ENCODE data around the gene SPC24.
"Not testable (repeated sequence)": the region's sequence is repeated elsewhere in the genome, so short reads cannot be mapped to it uniquely, and the experiment has no call there.

The SPC24 gene

GRCh38 chr19:11105014-11105636 lies 50.5 kb downstream of the SPC24 start:
- Histone ChIP-seq H3K4me1 (ENCODE audit: control insufficient read depth, low read length) (no peaks in the 10 kb centered on the region), H3K36me3 (ENCODE audit: control insufficient read depth, low read length) (peaks cover 81% of the 10 kb centered on the region), H3K9me2 (replicated peaks; ENCODE audit: control insufficient read depth, low read length) (no peaks in the 10 kb centered on the region), H3K27me3 (ENCODE audit: control insufficient read depth, low read length) (no peaks in the 10 kb centered on the region), H4K20me1 (ENCODE audit: control insufficient read depth, insufficient read depth, low read depth, low read length) (peaks cover 10% of the 10 kb centered on the region), H3K27ac (ENCODE audit: low read depth, low read length) (no peak overlapping the region), H3K4me3 (ENCODE audit: low read length) (no peak overlapping the region), H3K9me3 (ENCODE audit: control insufficient read depth, insufficient read depth, low read length) (no peaks in the 10 kb centered on the region), H3K4me2 (ENCODE audit: low read length) (no peak overlapping the region), H3F3A (ENCODE audit: control insufficient read depth, insufficient read depth) (no peaks in the 10 kb centered on the region), H3K79me2 (ENCODE audit: control insufficient read depth, low read length) (peaks cover 26% of the 10 kb centered on the region)
- TF ChIP-seq EZH2phosphoT487 (IDR thresholded peaks at IDR 0.05; ENCODE audit: borderline replicate concordance, low read length) (no peak), CTCF (IDR thresholded peaks at IDR 0.05; ENCODE audit: low read depth, low read length, poor library complexity, severe bottlenecking) (no peak)

- Histone ChIP-seq H3K36me3 (ENCODE audit: control insufficient read depth, low read length) (peaks cover 81% of the 10 kb centered on the region), H3K79me2 (ENCODE audit: control insufficient read depth, low read length) (peaks cover 41% of the 10 kb centered on the region), H4K20me1 (ENCODE audit: control insufficient read depth, insufficient read depth, low read depth, low read length) (peaks cover 15% of the 10 kb centered on the region)
- H3K9me3 ChIP-seq (ENCODE audit: control insufficient read depth, insufficient read depth, low read length); H3K9me2 ChIP-seq (replicated peaks; ENCODE audit: control insufficient read depth, low read length); H3K4me3 ChIP-seq (ENCODE audit: low read length); H3K27ac ChIP-seq (ENCODE audit: low read depth, low read length); H3F3A ChIP-seq (ENCODE audit: control insufficient read depth, insufficient read depth); H3K4me1 ChIP-seq (ENCODE audit: control insufficient read depth, low read length); H3K4me2 ChIP-seq (ENCODE audit: low read length); H3K27me3 ChIP-seq (ENCODE audit: control insufficient read depth, low read length): not testable (repeated sequence)
Observed at GRCh38 chr19:11103667-11104066, 51.9 kb downstream of the SPC24 start.

GRCh38 chr19:11102944-11103343 lies 52.6 kb downstream of the SPC24 start:
- TF ChIP-seq EZH2phosphoT487 (IDR thresholded peaks at IDR 0.05; ENCODE audit: borderline replicate concordance, low read length) (no peak), CTCF (IDR thresholded peaks at IDR 0.05; ENCODE audit: low read depth, low read length, poor library complexity, severe bottlenecking) (no peak)
- Histone ChIP-seq H3K9me3 (ENCODE audit: control insufficient read depth, insufficient read depth, low read length) (no peaks in the 10 kb centered on the region), H3K36me3 (ENCODE audit: control insufficient read depth, low read length) (peaks cover 75% of the 10 kb centered on the region), H3F3A (ENCODE audit: control insufficient read depth, insufficient read depth) (peaks cover 4% of the 10 kb centered on the region; the same call in 1 of the 2 replicates), H3K4me2 (ENCODE audit: low read length) (no peak overlapping the region), H3K4me1 (ENCODE audit: control insufficient read depth, low read length) (no peaks in the 10 kb centered on the region), H3K79me2 (ENCODE audit: control insufficient read depth, low read length) (peaks cover 48% of the 10 kb centered on the region), H3K9me2 (replicated peaks; ENCODE audit: control insufficient read depth, low read length) (no peaks in the 10 kb centered on the region), H3K27me3 (ENCODE audit: control insufficient read depth, low read length) (no peaks in the 10 kb centered on the region), H3K27ac (ENCODE audit: low read depth, low read length) (no peak overlapping the region), H4K20me1 (ENCODE audit: control insufficient read depth, insufficient read depth, low read depth, low read length) (peaks cover 15% of the 10 kb centered on the region), H3K4me3 (ENCODE audit: low read length) (no peak overlapping the region)

GRCh38 chr19:11101057-11101456 lies 54.5 kb downstream of the SPC24 start:
- Histone ChIP-seq H3K4me3 (ENCODE audit: low read length) (no peak overlapping the region), H3K9me2 (replicated peaks; ENCODE audit: control insufficient read depth, low read length) (no peaks in the 10 kb centered on the region), H3F3A (ENCODE audit: control insufficient read depth, insufficient read depth) (peaks cover 4% of the 10 kb centered on the region; the same call in 1 of the 2 replicates), H3K79me2 (ENCODE audit: control insufficient read depth, low read length) (peaks cover 64% of the 10 kb centered on the region), H3K9me3 (ENCODE audit: control insufficient read depth, insufficient read depth, low read length) (no peaks in the 10 kb centered on the region), H3K4me1 (ENCODE audit: control insufficient read depth, low read length) (no peaks in the 10 kb centered on the region), H4K20me1 (ENCODE audit: control insufficient read depth, insufficient read depth, low read depth, low read length) (peaks cover 24% of the 10 kb centered on the region), H3K27ac (ENCODE audit: low read depth, low read length) (no peak overlapping the region), H3K27me3 (ENCODE audit: control insufficient read depth, low read length) (peaks cover 4% of the 10 kb centered on the region; the same call in 1 of the 2 replicates), H3K36me3 (ENCODE audit: control insufficient read depth, low read length) (peaks cover 73% of the 10 kb centered on the region), H3K4me2 (ENCODE audit: low read length) (no peak overlapping the region)
- no peak for TF ChIP-seq EZH2phosphoT487 (IDR thresholded peaks at IDR 0.05; ENCODE audit: borderline replicate concordance, low read length)
- no peak for TF ChIP-seq CTCF (IDR thresholded peaks at IDR 0.05; ENCODE audit: low read depth, low read length, poor library complexity, severe bottlenecking)
